Keratinocyte (primary cell): ENCODE measurements around the gene CYP39A1. TPM values are rescaled to one million over a fixed set of nuclear protein-coding genes. Genes with fewer than 3 reads are reported as not detected.

Experiments used
- DNase-seq: peaks from one replicate; pipeline ENCODE4 v3.0.0-alpha.2; 2011; ENCODE audit warnings: low read depth, missing footprints, low spot score
- FAIRE-seq: peaks from 2 replicates; lab custom pipeline; 2011; peaks lifted over from hg19 to GRCh38; lab: Jason Lieb, UNC
- H2AFZ ChIP-seq: 2 replicates; pipeline ENCODE4 v1.6.0; 2012; ENCODE audit warnings: low read length, control low read depth, inconsistent platforms; ENCODE audit not compliant: control insufficient read depth
- H3K27ac ChIP-seq: 2 replicates; pipeline ENCODE4 v1.5.1; 2011; ENCODE audit warnings: low read length; ENCODE audit not compliant: control insufficient read depth, insufficient read depth
- H3K27me3 ChIP-seq: 3 replicates; pipeline ENCODE4 v1.6.0; 2011; ENCODE audit warnings: low read length; ENCODE audit not compliant: control insufficient read depth, insufficient read depth; ENCODE audit errors: extremely low read depth
- H3K36me3 ChIP-seq, 2 experiments: 2 replicates in 1 of 2; 3 replicates in 1 of 2; pipeline ENCODE4 v1.5.1; 2011; ENCODE audit warnings: low read length in 2 of 2, mild to moderate bottlenecking in 1 of 2; ENCODE audit not compliant: control insufficient read depth in 2 of 2, insufficient read depth in 2 of 2; ENCODE audit errors: extremely low read depth in 1 of 2
- H3K4me1 ChIP-seq: 3 replicates; pipeline ENCODE4 v1.5.1; 2011; ENCODE audit warnings: low read length; ENCODE audit not compliant: control insufficient read depth, insufficient read depth; ENCODE audit errors: extremely low read depth
- H3K4me2 ChIP-seq: 3 replicates; pipeline ENCODE4 v1.6.0; 2011; ENCODE audit warnings: low read depth, low read length; ENCODE audit not compliant: control insufficient read depth, insufficient read depth; ENCODE audit errors: extremely low read depth
- H3K4me3 ChIP-seq, 3 experiments: fragments of 200-600 bp in 1 of 3; sonication (generic) in 1 of 3; 2 replicates in 2 of 3; 3 replicates in 1 of 3; pipeline ENCODE4 v1.5.1; 2011 to 2016; ENCODE audit warnings: low read length in 3 of 3, mild to moderate bottlenecking in 3 of 3, control low read depth in 2 of 3, inconsistent platforms in 1 of 3, low read depth in 1 of 3, mixed read lengths in 1 of 3, mixed run types in 1 of 3, moderate library complexity in 1 of 3; ENCODE audit not compliant: control insufficient read depth in 2 of 3, insufficient read depth in 2 of 3; ENCODE audit errors: extremely low read depth in 1 of 3
- H3K79me2 ChIP-seq: 2 replicates; pipeline ENCODE4 v1.6.0; 2012; ENCODE audit warnings: low read length; ENCODE audit not compliant: control insufficient read depth, insufficient read depth
- H3K9ac ChIP-seq: 3 replicates; pipeline ENCODE4 v1.6.0; 2011; ENCODE audit warnings: low read length; ENCODE audit not compliant: control insufficient read depth, insufficient read depth; ENCODE audit errors: extremely low read depth
- H3K9me1 ChIP-seq: 3 replicates; pipeline ENCODE4 v1.6.0; 2011; ENCODE audit warnings: low read length; ENCODE audit not compliant: control insufficient read depth, insufficient read depth; ENCODE audit errors: extremely low read depth
- H3K9me3 ChIP-seq: 2 replicates; pipeline ENCODE4 v1.5.1; 2012; ENCODE audit warnings: low read depth, low read length; ENCODE audit not compliant: control insufficient read depth
- H4K20me1 ChIP-seq: 3 replicates; pipeline ENCODE4 v1.6.0; 2011; ENCODE audit warnings: low read length; ENCODE audit not compliant: control insufficient read depth, insufficient read depth; ENCODE audit errors: extremely low read depth
- EZH2 ChIP-seq: IDR thresholded peaks from one replicate; pipeline ENCODE4 v1.6.1; 2012; ENCODE audit warnings: inconsistent platforms, mild to moderate bottlenecking, low read length, moderate library complexity
- dilution Hi-C: fragments of 300-500 bp; cut with MboI; formaldehyde crosslinking; loops from one replicate; pipeline ENCODE4 v1.7.0; 2020; ENCODE audit warnings: low sequenced_read_pairs; ENCODE audit not compliant: extremely low pct_ligation_motif_present
- polyA plus RNA-seq, 5 experiments: library from polyadenylated mRNA; depleted of rRNA in 3 of 5; stranded (reverse) in 3 of 5; stranded (forward) in 1 of 5; unstranded in 1 of 5; fragments of >200 nt; gene quantifications; 1 replicate in 1 of 5; 2 replicates in 3 of 5; 3 replicates in 1 of 5; pipeline versions ENCODE4 v1.2.1 to v1.2.3, GENCODE V29; 2011 to 2012; ENCODE audit warnings: missing spikeins in 2 of 5, low read depth in 1 of 5, low replicate concordance in 1 of 5
- TF ChIP-seq, protein P1 (sequence below), 3 experiments: IDR thresholded peaks in 1 of 3; conservative IDR thresholded peaks in 1 of 3; optimal IDR thresholded peaks in 1 of 3; 2 replicates in 2 of 3; 3 replicates in 1 of 3; pipeline versions ENCODE3 to v1.5.1; 2011; ENCODE audit warnings: low read length in 3 of 3, mild to moderate bottlenecking in 3 of 3, moderate library complexity in 2 of 3, control low read depth in 1 of 3, inconsistent platforms in 1 of 3; ENCODE audit not compliant: insufficient read depth in 2 of 3; ENCODE audit errors: extremely low read depth in 1 of 3

The CYP39A1 gene
- polyA plus RNA-seq, 1 donor (not counting 4 experiments of a cell fraction or from before 2014, with no cell fraction given), result 1.6 TPM

DNA sequence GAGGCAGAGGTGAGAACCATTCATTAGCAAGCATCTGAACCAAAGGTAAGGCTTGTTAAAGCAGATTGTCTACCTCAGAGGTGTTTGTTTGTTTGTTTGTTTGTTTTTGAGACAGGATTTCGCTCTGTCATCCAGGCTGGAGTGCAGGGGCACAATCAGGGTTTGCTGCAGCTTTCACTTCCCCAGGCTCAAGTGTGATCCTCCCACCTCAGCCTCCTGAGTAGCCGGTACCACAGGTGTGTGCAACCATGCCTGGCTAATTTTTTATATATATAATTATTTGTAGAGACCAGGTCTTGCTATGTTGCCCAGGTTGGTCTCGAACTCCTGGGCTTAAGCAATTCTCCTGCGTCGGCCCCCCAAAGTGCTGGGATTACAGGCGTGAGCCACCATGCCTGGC lies 17.2 kb downstream of the CYP39A1 start:
- Histone ChIP-seq H2AFZ (no peak overlapping the region), H3K36me3 (no peaks in the 10 kb centered on the region), H3K9ac (no peak overlapping the region), H3K9me1 (no peaks in the 10 kb centered on the region), H3K27me3 (no peaks in the 10 kb centered on the region), H3K9me3 (no peaks in the 10 kb centered on the region), H3K4me1 (peaks cover 22% of the 10 kb centered on the region), H3K27ac (no peak overlapping the region), H3K4me3 (no peak overlapping the region), H3K79me2 (no peaks in the 10 kb centered on the region), H4K20me1 (no peaks in the 10 kb centered on the region), H3K4me2 (no peak overlapping the region)
- DNase-seq (no peak), FAIRE-seq (no peak)
- dilution Hi-C loops, result no loop called here
- no peak for TF ChIP-seq EZH2
- TF ChIP-seq, protein P1, sequence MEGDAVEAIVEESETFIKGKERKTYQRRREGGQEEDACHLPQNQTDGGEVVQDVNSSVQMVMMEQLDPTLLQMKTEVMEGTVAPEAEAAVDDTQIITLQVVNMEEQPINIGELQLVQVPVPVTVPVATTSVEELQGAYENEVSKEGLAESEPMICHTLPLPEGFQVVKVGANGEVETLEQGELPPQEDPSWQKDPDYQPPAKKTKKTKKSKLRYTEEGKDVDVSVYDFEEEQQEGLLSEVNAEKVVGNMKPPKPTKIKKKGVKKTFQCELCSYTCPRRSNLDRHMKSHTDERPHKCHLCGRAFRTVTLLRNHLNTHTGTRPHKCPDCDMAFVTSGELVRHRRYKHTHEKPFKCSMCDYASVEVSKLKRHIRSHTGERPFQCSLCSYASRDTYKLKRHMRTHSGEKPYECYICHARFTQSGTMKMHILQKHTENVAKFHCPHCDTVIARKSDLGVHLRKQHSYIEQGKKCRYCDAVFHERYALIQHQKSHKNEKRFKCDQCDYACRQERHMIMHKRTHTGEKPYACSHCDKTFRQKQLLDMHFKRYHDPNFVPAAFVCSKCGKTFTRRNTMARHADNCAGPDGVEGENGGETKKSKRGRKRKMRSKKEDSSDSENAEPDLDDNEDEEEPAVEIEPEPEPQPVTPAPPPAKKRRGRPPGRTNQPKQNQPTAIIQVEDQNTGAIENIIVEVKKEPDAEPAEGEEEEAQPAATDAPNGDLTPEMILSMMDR (optimal IDR thresholded peaks at IDR 0.05 in 1 of 3, IDR thresholded peaks at IDR 0.05 in 1 of 3, conservative IDR thresholded peaks at IDR 0.05 in 1 of 3; ENCODE audit: extremely low read depth in 1 of 3, insufficient read depth in 2 of 3, low read length in 3 of 3), result no peak

DNA sequence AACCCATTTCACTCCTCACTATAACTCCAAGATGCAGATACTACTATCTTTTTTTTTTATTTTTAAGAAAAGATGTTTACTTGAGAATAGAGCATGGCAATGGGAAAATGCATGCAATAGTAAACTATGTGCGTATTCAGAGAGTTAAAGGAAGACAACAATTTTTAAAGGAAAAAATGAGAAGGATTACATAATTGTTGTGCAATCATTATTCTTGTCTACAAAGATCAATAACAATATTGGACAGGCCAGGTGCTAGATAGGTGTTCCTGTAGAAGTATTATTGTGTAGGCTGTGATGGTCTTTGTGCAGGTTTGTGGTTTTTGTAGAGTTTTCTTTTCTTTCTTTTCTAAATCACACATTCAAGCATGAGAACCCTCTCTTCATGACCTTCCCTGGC lies 20.6 kb downstream of the CYP39A1 start:
- Histone ChIP-seq H3K27ac (no peak overlapping the region), H2AFZ (no peak overlapping the region), H3K9ac (no peak overlapping the region), H3K4me3 (no peak overlapping the region), H3K9me1 (no peaks in the 10 kb centered on the region), H3K4me2 (no peak overlapping the region), H3K27me3 (no peaks in the 10 kb centered on the region), H3K36me3 (no peaks in the 10 kb centered on the region), H3K9me3 (no peaks in the 10 kb centered on the region), H4K20me1 (no peaks in the 10 kb centered on the region), H3K79me2 (no peaks in the 10 kb centered on the region), H3K4me1 (peaks cover 4% of the 10 kb centered on the region)
- no peak for TF ChIP-seq EZH2
- TF ChIP-seq, protein P1 (optimal IDR thresholded peaks at IDR 0.05 in 1 of 3, IDR thresholded peaks at IDR 0.05 in 1 of 3, conservative IDR thresholded peaks at IDR 0.05 in 1 of 3; ENCODE audit: extremely low read depth in 1 of 3, insufficient read depth in 2 of 3, low read length in 3 of 3), result no peak
- dilution Hi-C loops, result no loop called here
- no peak for DNase-seq
- FAIRE-seq, result no peak
